ENCODE data around the gene USP2. TPM values are rescaled to one million over a fixed set of nuclear protein-coding genes. Genes with fewer than 3 reads are reported as not detected.

USP2 gene
- polyA plus RNA-seq, 3 donors, result 0.36 TPM; not detected in 2

DNA sequence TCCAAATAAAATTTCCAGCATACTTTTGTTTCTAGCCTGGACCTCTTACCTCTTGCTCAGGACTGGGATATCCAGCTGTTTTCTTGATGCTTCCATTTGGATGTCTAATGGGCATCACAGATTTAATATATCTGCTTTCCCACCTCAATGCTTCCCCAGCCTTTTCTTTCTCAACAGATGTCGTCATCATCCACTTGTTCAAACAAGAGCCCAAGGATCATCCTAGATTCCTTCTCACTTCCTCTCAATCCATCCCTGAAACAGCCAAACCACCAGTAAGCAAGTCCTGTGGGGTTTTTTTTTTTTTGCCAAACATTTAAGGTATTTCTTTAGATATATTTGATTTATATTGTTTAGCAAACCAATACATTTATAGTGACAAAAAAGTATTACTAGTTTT lies 29.0 kb upstream of the USP2 start:
- peaks cover 0 to 7% (median 3%) of the 10 kb centered on the region in 7 donors for H3K9me3 Mint-ChIP-seq
- H3K27ac ChIP-seq (ENCODE audit: low read depth in 1 of 2, low read length in 2 of 2), result no peak overlapping the region

DNA sequence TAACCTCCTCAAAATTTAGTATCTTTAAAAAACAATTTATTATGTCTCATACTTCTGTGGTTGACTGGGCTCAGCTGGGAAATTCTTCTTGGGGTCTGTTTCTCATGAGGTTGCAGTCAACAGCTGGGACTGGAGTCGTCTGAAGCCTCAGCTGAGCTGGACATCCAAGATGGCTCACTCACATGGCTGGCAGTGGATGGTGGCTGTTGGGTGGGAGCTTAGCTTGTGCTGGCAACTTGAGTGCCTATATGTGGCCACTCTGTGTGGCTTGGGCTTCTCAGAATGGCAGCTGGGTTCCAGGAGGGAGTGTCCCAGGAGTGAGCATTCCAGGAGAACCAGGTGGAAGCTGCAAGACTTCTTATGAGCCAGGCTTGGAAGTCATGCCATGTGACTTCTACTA lies 28.2 kb upstream of the USP2 start:
- no peaks in the 10 kb centered on the region for H3K4me1 Mint-ChIP-seq
- H3K79me2 ChIP-seq (ENCODE audit: insufficient read depth, low read length), result no peaks in the 10 kb centered on the region
- TF ChIP-seq, protein P1, sequence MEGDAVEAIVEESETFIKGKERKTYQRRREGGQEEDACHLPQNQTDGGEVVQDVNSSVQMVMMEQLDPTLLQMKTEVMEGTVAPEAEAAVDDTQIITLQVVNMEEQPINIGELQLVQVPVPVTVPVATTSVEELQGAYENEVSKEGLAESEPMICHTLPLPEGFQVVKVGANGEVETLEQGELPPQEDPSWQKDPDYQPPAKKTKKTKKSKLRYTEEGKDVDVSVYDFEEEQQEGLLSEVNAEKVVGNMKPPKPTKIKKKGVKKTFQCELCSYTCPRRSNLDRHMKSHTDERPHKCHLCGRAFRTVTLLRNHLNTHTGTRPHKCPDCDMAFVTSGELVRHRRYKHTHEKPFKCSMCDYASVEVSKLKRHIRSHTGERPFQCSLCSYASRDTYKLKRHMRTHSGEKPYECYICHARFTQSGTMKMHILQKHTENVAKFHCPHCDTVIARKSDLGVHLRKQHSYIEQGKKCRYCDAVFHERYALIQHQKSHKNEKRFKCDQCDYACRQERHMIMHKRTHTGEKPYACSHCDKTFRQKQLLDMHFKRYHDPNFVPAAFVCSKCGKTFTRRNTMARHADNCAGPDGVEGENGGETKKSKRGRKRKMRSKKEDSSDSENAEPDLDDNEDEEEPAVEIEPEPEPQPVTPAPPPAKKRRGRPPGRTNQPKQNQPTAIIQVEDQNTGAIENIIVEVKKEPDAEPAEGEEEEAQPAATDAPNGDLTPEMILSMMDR (IDR thresholded peaks at IDR 0.05), result no peak
- no peak overlapping the region for H3K9ac ChIP-seq (ENCODE audit: insufficient read depth, low read length, poor library complexity, severe bottlenecking)
- H3K36me3 ChIP-seq (replicated peaks in 1 of 2; ENCODE audit: control insufficient read depth in 1 of 2, insufficient read depth in 2 of 2, low read length in 2 of 2), result no peaks in the 10 kb centered on the region
- no peaks in the 10 kb centered on the region for H3K9me3 ChIP-seq (replicated peaks in 1 of 2; ENCODE audit: control insufficient read depth in 1 of 2, insufficient read depth in 1 of 2, low read length in 2 of 2)
- no peaks in the 10 kb centered on the region for H3K27me3 ChIP-seq (ENCODE audit: control insufficient read depth in 2 of 2, insufficient read depth in 2 of 2, low read length in 2 of 2)
- H3K27ac ChIP-seq (ENCODE audit: low read depth in 1 of 2, low read length in 2 of 2), result no peak overlapping the region
- peaks cover 0 to 4% (median 3%) of the 10 kb centered on the region in 3 donors for H3K27me3 Mint-ChIP-seq (ENCODE audit: low read depth in 3 of 3)
- H3K27ac Mint-ChIP-seq, result no peak overlapping the region
- DNase-seq, result no peak
- WGBS (ENCODE audit: insufficient coverage), result 100% methylated on average over 1 of the region's 1 CpG
- H3K4me1 ChIP-seq (ENCODE audit: control insufficient read depth in 1 of 2, insufficient read depth in 2 of 2, low read length in 2 of 2), result no peaks in the 10 kb centered on the region
- no peaks in the 10 kb centered on the region for H4K20me1 ChIP-seq (ENCODE audit: insufficient read depth, low read length)
- H3K36me3 Mint-ChIP-seq, result no peaks in the 10 kb centered on the region
- intact Hi-C loops (cut with micrococcal nuclease), result no loop called here
- no peak overlapping the region for H3K4me3 Mint-ChIP-seq
- no peak overlapping the region for H2AFZ ChIP-seq (ENCODE audit: insufficient read depth, low read depth, low read length, poor library complexity, severe bottlenecking)
- H3K4me3 ChIP-seq (replicated peaks in 1 of 3; ENCODE audit: low read depth in 2 of 3, low read length in 3 of 3), result no peak overlapping the region
- H3K4me2 ChIP-seq (replicated peaks; ENCODE audit: extremely low read depth, low read length, poor library complexity, severe bottlenecking), result no peak overlapping the region
- H3K9me3 Mint-ChIP-seq, result peaks cover 0 to 7% (median 2%) of the 10 kb centered on the region in 7 donors

More for the DNA sequence above, 29.0 kb upstream of the USP2 start:
- Histone ChIP-seq H3K4me2 (replicated peaks; ENCODE audit: extremely low read depth, low read length, poor library complexity, severe bottlenecking) (no peak overlapping the region), H3K4me1 (ENCODE audit: control insufficient read depth in 1 of 2, insufficient read depth in 2 of 2, low read length in 2 of 2) (no peaks in the 10 kb centered on the region), H3K9ac (ENCODE audit: insufficient read depth, low read length, poor library complexity, severe bottlenecking) (no peak overlapping the region), H3K79me2 (ENCODE audit: insufficient read depth, low read length) (no peaks in the 10 kb centered on the region), H3K4me3 (replicated peaks in 1 of 3; ENCODE audit: low read depth in 2 of 3, low read length in 3 of 3) (no peak overlapping the region), H4K20me1 (ENCODE audit: insufficient read depth, low read length) (no peaks in the 10 kb centered on the region), H3K9me3 (replicated peaks in 1 of 2; ENCODE audit: control insufficient read depth in 1 of 2, insufficient read depth in 1 of 2, low read length in 2 of 2) (no peaks in the 10 kb centered on the region), H2AFZ (ENCODE audit: insufficient read depth, low read depth, low read length, poor library complexity, severe bottlenecking) (no peak overlapping the region), H3K36me3 (replicated peaks in 1 of 2; ENCODE audit: control insufficient read depth in 1 of 2, insufficient read depth in 2 of 2, low read length in 2 of 2) (no peaks in the 10 kb centered on the region), H3K27me3 (ENCODE audit: control insufficient read depth in 2 of 2, insufficient read depth in 2 of 2, low read length in 2 of 2) (no peaks in the 10 kb centered on the region)
- Mint-ChIP-seq H3K4me1 (peaks cover 2% of the 10 kb centered on the region), H3K27ac (no peak overlapping the region), H3K36me3 (no peaks in the 10 kb centered on the region), H3K27me3 (ENCODE audit: low read depth in 3 of 3) (peaks cover 0 to 4% (median 3%) of the 10 kb centered on the region in 3 donors), H3K4me3 (no peak overlapping the region)
- 80% methylated on average over 1 of the region's 1 CpG for WGBS (ENCODE audit: insufficient coverage)
- TF ChIP-seq, protein P1 (IDR thresholded peaks at IDR 0.05), result no peak
- DNase-seq, result no peak
- intact Hi-C loops (cut with micrococcal nuclease), result no loop called here

Data from CD14-positive monocyte (primary cell).